Stimulated activated CD8-positive, alpha-beta memory T cell treated with anti-CD3 and anti-CD28 coated beads, Interleukin-15, amount 100 ng/mL, for 1 hour (primary cell): ENCODE measurements around the gene GRB14.

ENCODE experiments used
- DNase-seq: peaks from one replicate; pipeline ENCODE4 v3.0.0-alpha.2; 2020; ENCODE audit warnings: low read depth

The GRB14 gene

GRCh38 chr2:164613321-164613982, 7.8 kb downstream of the GRB14 start:
- no peak for DNase-seq

DNA sequence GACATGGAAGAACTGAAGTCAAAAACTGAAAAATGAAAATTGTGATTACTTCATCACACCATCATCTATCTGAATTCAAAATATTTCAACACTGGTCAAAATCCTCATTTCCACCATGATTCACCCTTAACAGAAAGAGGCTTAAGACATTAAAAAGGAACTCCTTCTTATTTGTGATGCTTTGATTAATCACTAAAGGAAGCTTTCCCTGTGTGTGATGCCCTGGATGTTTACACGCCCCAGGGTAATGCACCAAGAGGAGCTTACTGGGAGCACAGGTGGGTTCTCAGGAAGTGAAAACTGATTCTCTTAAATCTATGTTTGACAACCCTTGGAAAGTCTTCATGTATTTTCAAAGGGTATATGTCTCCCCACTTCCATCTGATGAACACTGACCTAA, 11.5 kb downstream of the GRB14 start:
- DNase-seq = no peak

GRCh38 chr2:164606557-164606956, 14.7 kb downstream of the GRB14 start:
- DNase-seq = no peak

- no peak for DNase-seq
These were observed 16.0 kb downstream of the GRB14 start for GRCh38 chr2:164605295-164605694.

DNA sequence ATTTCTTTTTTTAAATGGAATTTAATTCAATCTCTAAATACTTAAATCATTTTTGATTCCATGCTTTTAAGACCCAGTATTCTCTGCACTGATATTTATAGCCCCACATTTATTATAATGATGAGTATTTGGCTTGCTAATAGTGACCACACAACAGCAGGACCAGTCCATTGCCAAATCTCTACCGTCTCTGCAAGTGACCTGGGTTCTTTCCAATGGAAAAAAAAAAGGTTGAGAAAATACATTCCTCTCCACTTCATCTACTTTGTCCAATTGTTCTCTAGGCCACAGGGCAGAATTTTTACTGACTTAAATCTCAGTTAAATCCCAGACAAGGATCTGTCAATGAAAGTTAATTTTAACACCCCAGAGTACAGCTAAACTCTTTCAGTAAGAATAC, 20.5 kb downstream of the GRB14 start:
- no peak for DNase-seq

DNA sequence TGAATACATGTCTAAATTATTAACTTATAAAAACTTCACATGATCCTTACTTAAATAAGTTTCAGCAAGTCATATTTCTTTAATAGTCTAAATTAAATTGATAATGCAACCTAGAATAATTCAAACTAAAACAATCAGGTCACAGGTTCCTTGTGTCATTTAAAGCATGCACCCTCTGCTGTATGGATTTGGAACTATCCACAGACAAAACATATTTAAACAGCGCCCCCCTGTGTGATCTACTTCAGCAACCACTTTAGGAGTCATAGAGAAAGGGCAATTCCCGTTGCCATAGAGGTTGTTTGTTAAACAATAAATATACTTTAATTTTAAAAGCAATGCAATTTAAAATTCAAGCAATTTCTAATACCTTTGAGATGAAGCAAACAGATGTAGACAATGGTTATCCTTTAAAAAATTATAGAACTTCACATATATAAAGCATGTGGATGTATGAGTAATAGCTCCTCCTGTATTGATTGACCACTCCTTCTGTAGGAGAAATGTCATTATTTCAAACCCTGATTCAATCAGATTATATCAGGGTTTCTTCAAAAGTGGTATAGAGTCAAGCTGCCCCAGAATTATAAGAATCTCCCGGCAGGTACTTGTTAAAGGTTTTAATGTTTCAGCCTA, 21.2 kb downstream of the GRB14 start:
- no peak for DNase-seq

DNA sequence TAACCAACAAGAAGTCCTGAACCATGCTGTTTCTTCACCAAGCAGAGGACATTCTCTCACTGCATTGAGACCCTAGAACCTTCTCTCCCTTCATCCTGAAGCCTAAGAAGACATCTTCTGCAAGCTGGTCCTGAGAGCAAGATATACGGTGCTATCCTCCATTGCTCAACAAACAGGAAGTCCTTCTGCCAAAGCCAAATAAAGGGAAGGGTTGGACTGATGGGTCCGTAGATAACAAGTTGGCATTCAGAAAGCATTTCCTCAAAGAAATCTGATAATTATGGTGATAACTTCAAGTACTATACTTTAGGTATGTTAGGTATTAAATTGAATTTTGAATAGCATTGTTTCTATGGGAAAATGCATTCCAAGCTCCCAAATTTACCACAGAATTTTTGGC, 23.3 kb downstream of the GRB14 start:
- DNase-seq = no peak

- DNase-seq = no peak
These were observed 26.3 kb downstream of the GRB14 start for GRCh38 chr2:164595031-164595430.

DNA sequence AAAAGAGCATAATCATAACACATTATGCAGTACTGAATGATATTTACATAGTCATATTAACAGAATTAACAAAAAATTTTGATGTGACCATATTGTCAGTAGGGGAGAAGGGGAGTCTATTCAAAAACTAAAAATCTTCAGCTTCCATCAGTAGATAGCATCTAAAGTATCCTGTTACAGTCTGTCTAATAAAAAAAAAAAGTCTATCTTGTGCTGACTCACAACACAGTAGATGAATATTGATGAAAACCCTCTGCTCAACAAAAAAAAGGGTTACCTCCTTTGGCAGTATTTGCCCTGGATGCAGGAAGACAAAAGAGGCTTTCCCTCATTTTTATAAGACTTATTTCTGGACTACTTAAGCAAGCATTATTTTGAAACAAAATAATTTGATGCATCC, 27.3 kb downstream of the GRB14 start:
- no peak for DNase-seq

DNA sequence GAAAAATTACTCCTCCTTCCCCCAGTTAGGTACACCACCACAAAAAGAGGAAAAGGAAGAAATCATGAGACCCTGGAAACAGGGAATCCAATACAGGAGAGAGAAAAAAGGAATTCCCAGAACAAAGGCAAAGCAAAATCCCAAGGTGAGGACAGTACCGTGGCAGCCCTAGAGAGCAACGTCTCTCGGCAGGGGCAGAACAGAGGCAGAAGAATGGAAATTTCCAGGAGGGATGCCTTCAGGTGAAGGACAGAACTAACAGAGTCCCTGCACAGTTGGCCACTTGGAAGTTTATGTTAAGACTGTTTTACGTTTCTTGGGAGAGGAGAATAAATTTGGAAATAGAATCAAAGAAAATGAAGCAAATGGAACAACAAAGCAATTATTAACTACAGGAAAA, 27.7 kb downstream of the GRB14 start:
- no peak for DNase-seq

DNA sequence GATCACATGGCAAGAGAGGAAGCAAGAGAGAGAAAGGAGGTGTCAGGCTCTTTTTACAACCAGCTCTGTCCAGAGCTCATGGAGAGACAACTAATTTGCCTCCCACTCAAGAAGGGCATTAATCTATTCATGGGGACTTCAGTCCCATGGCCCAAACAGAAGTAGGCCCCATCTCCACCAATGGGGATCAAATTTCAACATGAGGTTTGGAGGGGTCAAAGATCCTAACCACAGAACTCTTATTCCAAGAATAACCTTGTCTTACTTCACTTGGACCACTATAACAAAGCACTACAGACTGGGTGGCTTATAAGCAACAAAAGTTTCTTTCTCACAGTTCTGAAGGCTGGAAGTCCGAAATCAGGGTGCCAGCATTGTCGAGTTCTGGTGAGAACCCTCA, 31.8 kb downstream of the GRB14 start:
- DNase-seq = no peak

DNA sequence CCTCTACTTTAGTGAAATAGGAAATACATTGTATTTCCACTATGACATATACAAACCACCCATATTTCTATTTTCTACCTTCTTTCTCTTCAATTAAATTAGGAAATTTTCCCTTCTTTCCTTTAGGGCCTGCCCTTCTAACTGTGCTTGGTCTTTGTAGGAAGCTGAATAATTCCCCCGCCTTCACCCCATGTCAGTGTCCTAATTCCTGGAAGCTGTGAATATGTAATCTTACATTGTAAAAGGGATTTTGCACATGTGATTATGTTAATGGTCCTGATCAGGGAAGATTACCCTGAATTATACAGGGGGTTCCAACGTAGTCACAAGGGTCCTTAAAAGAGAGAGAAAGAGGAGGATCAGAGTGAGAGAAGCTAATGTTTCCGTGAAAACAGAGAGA, 40.2 kb downstream of the GRB14 start:
- no peak for DNase-seq

DNA sequence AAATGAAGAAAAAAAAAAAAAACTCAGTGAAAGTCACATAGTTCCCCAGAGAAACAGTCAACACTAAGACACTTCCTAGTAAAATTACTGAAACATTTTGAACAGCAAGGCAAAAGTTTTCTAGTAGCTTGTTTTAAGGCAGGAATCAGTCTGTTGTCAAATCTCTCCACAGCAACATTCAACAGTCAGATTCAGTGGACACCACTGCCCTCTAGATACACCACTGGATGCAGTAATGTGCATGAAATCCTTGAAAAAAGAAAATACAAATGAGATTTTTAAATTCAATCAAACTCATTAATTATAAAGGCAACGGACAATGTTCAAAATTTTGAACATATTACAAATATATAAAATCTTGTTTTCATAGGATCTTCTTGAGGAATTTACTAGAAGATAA, 46.4 kb downstream of the GRB14 start:
- DNase-seq = no peak

- no peak for DNase-seq
These were observed 50.8 kb downstream of the GRB14 start for GRCh38 chr2:164570475-164570874.

GRCh38 chr2:164569378-164569777, 51.9 kb downstream of the GRB14 start:
- no peak for DNase-seq

GRCh38 chr2:164568317-164568716, 53.0 kb downstream of the GRB14 start:
- no peak for DNase-seq

DNA sequence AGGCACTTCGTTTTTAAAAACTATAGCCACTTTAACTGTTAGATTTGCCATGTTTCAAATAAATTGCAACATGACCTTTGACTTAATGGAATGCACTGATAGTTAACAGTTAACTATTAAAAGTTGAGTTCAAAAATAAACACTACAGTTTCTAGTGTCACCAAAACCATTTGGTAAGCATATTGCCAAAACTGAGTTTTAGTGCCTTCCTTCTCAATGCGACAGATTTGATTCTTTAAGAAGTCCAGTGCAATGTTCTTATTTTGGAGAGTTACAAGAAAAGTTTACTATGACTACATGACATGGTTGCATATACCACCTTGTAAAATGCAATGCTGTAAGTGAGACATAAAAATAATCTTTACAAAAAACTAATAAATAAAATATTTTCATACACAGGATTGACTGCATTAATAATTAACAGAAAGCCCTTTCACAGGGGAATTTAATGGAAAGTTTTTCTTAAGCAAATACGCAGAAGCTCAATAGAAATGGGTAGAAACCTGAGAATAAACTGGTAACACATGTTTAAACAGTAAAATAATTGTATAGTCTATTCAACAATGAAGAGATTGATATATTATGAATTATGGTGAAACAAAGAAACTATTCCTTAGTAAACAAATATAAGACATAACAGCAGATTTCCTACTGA, 53.8 kb downstream of the GRB14 start:
- DNase-seq = no peak

GRCh38 chr2:164565359-164565758, 55.9 kb downstream of the GRB14 start:
- no peak for DNase-seq

DNA sequence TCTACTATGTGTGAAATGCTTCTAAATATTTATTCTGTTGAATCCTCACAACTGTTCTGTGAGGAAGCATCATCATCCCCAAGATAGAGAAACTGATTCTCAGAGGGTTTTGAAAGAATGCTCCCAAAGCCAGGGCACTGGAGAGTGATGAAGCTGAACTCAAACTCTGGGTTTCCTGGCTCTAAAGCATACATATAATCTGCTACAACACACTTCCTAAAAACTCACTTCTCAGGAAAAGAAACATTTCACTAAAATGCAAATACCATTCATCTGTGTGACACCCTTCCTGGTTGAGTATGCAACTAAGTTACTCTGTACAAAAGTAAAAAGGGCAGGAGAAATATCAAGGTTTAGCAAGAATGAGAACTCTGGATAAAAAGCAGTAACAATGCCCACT, 58.6 kb downstream of the GRB14 start:
- DNase-seq = no peak

DNA sequence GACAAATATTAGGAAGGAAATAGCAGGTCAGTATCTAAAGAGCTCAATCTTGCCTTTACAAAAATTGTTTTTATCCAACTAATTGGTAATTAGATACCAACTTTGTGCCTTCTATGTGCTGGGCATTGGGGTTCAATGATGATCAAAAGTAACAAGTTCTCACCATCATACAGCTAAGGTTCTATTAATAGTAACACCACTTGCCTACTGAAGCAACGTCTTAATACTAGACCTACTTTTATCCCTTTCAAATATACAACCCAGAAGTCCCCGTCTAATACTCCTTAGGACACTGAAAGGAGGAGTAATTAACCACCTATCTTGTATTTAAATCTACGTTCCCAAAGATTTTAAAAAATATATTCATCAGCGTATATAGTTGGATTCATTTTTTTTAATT, 59.3 kb downstream of the GRB14 start:
- DNase-seq = no peak

- no peak for DNase-seq
These were observed 59.9 kb downstream of the GRB14 start for GRCh38 chr2:164561416-164561815.

GRCh38 chr2:164560902-164561301, 60.4 kb downstream of the GRB14 start:
- DNase-seq = no peak

- DNase-seq = no peak
These were observed 61.0 kb downstream of the GRB14 start for GRCh38 chr2:164560181-164560792.
